Measurements from ENCODE around the gene SLC22A17. TPM values are rescaled to one million over a fixed set of nuclear protein-coding genes. Genes with fewer than 3 reads are reported as not detected.

The SLC22A17 gene
- total RNA-seq, 1 experiment from 2014 or later = 10.6 TPM

GRCh38 chr14:23322568-23323517 is 29.8 kb downstream of the SLC22A17 start:
- DNase-seq (ENCODE audit: low read depth) = no peak
- in situ Hi-C loops (cut with HindIII; ENCODE audit: low pct_unique_long_range_greater_than_20kb, low sequenced_read_pairs) = no loop called here

- in situ Hi-C loops (cut with HindIII; ENCODE audit: low pct_unique_long_range_greater_than_20kb, low sequenced_read_pairs) = no loop called here
- peak; percentile 44 for DNase-seq (ENCODE audit: low read depth)
These were observed 30.8 kb downstream of the SLC22A17 start for GRCh38 chr14:23321572-23322547.

DNA sequence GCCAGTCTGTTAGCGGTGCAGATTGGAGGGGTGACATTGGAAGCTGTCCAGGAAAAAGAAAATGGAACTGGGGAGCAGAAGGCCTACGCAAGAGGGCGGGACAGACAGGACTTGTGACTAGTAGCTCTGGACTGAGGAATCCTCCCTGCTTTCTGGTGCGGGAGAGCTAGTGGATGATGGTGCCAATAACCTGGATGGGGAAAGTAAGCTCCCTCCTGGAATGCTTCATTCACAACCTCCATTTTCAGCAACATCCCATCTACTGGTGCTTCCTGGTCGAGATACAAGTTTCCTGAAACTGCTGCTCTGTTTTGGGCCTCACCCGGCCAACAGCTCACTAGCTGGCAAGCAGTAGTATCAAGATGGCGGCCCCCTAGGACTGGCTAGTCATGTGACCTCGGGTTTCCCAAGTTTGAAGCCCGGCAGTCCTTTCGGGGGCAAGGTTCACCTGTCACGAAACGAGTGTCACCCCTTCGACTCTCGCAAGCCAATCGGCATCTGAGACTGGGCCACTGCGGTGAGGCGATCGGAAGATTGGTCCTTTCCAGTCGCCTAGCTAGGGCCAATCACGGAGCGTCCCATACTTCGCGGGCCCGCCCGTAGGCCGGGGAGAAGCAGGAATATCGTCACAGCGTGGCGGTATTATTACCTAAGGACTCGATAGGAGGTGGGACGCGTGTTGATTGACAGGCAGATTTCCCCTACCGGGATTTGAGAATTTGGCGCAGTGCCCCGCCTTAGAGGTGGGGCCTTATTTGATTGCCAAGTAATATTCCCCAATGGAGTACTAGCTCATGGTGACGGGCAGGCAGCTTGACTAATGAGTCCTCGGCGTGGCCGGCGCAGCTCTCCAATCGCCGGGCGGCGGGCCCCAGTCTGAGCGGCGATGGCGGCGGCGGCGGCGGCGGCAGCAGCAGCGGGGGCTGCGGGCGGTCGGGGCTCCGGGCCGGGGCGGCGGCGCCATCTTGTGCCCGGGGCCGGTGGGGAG is 31.8 kb downstream of the SLC22A17 start, which contains the start of gene PABPN1:
TSS of gene PABPN1 (plus strand) at position 874 of the 988 bp plus-strand sequence. CDS start at position 887, 13 bp downstream.
- DNase-seq (ENCODE audit: low read depth) = peak; percentile 99

GRCh38 chr14:23319746-23320583 is 32.7 kb downstream of the SLC22A17 start:
- DNase-seq (ENCODE audit: low read depth) = no peak
- in situ Hi-C loops (cut with HindIII; ENCODE audit: low pct_unique_long_range_greater_than_20kb, low sequenced_read_pairs) = no loop called here

More for the DNA sequence above, 31.8 kb downstream of the SLC22A17 start, which contains the start of gene PABPN1:
- in situ Hi-C loops (cut with HindIII; ENCODE audit: low pct_unique_long_range_greater_than_20kb, low sequenced_read_pairs) = no loop called here

GRCh38 chr14:23316300-23316699 is 36.4 kb downstream of the SLC22A17 start:
- in situ Hi-C loops (cut with HindIII; ENCODE audit: low pct_unique_long_range_greater_than_20kb, low sequenced_read_pairs) = no loop called here
- no peak for DNase-seq (ENCODE audit: low read depth)

DNA sequence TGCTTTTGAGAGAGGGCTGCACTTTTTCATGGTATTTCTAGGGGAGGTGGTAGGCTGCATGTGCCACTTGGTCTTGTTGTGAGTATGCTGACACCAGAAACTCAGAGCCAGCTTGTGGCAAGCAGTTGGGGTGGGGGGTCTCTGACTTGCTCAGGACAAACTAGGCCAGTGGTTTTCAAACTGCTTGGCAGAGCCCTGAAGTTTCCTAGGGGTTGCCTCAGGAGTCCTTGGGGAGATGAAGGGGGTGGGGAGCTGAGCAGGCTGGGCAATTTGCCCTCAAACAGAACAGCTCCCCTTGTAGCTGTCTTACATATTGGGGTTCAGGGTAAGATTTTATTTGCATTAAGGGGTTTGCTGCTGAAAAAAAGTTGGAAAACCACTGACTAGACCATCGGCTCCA is 42.1 kb downstream of the SLC22A17 start:
- in situ Hi-C loops (cut with HindIII; ENCODE audit: low pct_unique_long_range_greater_than_20kb, low sequenced_read_pairs) = no loop called here
- no peak for DNase-seq (ENCODE audit: low read depth)

GRCh38 chr14:23308721-23309445 is 43.8 kb downstream of the SLC22A17 start:
- in situ Hi-C loops (cut with HindIII; ENCODE audit: low pct_unique_long_range_greater_than_20kb, low sequenced_read_pairs) = no loop called here
- DNase-seq (ENCODE audit: low read depth) = no peak

DNA sequence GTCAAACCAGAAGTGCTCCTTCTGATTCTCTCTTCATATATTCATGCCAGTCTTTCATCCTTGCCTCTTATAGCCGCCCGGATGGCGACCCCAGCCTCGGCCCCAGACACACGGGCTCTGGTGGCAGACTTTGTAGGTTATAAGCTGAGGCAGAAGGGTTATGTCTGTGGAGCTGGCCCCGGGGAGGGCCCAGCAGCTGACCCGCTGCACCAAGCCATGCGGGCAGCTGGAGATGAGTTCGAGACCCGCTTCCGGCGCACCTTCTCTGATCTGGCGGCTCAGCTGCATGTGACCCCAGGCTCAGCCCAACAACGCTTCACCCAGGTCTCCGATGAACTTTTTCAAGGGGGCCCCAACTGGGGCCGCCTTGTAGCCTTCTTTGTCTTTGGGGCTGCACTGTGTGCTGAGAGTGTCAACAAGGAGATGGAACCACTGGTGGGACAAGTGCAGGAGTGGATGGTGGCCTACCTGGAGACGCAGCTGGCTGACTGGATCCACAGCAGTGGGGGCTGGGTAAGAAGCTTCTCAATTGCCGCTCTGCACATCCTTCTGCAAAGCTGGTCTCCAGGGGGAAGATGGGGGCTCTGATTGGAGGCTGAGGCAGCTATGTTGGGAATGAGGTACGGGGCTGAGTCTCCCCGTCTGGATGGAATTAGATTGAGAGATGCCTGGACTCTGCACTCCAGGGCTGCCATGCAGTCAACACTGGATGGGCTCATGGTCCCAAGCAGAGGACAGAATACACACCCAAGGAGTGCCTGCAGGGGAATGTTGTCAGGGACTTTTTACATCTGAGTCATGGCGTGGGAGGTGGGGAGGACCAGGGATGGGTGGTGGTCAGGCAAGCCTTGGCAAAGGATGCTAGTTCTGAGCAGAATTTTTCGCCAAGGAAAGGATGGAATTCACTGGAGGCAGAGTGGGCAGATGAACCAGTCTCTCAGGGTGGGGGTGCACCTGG is 44.7 kb downstream of the SLC22A17 start:
- in situ Hi-C loops (cut with HindIII; ENCODE audit: low pct_unique_long_range_greater_than_20kb, low sequenced_read_pairs) = no loop called here
- no peak for DNase-seq (ENCODE audit: low read depth)

DNA sequence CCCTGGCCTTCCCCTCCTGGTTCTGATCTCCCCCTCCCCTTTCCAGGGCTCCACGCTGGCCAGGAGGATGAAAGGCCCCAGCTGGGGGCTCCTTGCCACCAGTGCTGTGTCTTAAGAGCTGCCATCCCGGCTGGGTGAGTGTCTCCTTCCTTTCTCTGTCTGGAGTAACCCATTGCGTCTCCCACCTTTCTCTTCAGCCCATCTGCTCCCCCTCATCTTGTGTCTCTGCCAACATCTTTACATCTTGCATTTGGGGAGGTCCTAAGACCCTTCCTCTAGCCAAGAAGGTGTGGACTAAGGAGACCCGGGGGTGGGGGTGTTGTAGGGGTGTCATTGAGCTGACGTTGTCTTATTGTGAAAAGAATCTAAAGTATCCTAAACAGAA is 45.5 kb downstream of the SLC22A17 start:
- in situ Hi-C loops (cut with HindIII; ENCODE audit: low pct_unique_long_range_greater_than_20kb, low sequenced_read_pairs) = no loop called here
- DNase-seq (ENCODE audit: low read depth) = no peak

DNA sequence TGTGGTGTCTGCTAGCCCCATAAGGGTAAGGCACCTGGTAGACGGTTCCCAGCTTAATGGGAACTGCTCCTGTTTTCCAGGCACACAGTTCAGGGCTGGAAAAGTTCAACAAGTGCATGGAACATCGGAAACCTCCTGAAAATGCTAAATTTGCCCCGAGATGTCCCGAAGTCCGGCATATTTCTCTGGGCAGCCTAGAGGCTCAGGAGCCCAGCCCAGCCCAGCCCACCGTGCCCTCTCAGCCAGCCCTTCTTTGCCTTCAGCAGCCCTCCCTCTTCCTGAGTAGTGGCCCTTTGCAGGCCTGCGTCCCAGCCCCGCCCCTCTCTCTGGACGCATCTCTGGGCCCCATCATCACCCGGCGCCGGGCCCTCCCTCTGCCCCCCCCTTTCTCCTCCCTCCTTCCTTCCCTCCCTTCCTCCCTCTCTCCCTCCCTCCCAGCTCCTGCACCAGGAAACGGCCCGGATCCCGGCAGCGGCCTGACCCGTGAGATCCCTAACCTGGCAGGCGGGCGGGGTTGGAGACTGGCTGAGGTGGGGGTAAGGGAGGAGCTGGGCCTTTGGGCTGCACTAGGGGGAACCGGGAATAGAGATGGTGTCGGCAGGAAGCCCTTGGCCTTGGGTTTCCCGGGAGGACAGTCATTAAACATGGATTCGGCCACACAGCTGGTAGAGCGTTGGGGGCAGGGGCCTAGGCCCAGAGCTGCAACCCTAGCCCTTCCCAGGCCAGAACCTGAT is 46.1 kb downstream of the SLC22A17 start, which contains the start of gene BCL2L2:
TSS of gene BCL2L2 (plus strand) at position 422 of the 734 bp plus-strand sequence. CDS start 935 bp downstream, outside the sequence.
- in situ Hi-C loops (cut with HindIII; ENCODE audit: low pct_unique_long_range_greater_than_20kb, low sequenced_read_pairs) = no loop called here
- peak; percentile 87 for DNase-seq (ENCODE audit: low read depth)

DNA sequence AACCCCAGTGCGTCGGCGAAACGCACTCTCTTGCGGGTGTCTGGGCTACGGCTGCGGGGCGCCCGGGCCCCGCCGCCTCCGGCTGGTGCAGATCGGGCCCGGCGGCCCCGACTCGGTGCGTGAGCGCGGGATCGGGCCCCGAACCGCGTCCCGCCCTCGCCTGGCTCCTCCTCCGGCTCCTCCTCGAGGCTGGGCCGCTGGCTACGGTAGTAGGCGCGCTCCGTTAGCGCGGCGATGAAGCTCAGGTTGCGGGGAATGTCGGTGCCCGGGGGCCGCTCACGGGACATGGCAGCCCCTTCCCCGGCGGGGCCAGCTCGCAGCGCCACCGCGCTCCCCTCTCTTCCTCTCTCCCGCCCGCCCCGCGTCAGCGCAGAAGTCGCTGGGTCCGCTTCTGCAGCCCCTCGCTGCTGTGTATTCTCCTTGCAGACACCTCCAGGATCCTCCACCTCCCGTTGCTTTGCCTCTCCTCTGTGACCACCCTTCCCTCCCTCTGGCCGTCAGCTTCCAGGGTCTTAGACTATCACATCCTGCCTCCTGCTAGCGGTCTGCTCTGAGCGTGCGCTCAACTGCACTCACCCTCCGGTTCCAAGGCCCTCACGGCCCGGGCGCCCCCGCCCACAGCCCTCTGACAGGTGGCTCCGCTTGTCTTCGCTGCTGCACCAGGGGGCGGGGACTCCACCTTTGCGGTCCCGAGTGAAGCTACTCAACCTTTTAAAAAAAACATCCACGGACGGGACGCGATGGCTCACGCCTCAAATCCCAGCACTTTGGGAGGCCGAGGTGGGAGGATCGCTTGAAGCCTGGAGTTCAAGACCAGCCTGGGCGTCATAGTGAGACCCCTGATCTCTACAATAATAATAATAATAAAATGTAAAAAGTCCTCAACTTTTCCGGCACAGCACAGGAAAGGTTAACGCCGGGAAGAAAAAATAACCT is 50.1 kb downstream of the SLC22A17 start, which contains the start of gene PPP1R3E:
TSS of gene PPP1R3E (minus strand) at position 570 of the 936 bp plus-strand sequence. CDS start at position 287, 283 bp downstream.
- in situ Hi-C loops (cut with HindIII; ENCODE audit: low pct_unique_long_range_greater_than_20kb, low sequenced_read_pairs) = no loop called here
- peak; percentile 75 for DNase-seq (ENCODE audit: low read depth)

DNA sequence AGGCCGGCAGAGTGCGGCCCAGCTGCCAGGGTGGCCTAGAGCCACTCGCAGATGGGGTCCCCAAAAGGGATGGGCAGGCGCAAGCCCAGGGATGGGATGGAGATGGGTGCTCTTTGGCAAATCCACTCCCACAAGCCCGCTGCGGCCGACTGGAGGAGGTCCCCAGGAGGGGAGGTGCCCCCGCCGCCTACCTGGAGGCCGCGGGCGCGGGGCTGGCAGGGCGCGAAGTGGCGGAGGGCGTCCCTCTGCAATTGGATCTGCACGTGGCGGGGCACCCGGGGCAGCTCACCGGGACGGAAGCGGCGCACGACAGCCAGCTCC is 50.8 kb downstream of the SLC22A17 start:
- in situ Hi-C loops (cut with HindIII; ENCODE audit: low pct_unique_long_range_greater_than_20kb, low sequenced_read_pairs) = no loop called here
- DNase-seq (ENCODE audit: low read depth) = no peak

- peak; percentile 99 for DNase-seq (ENCODE audit: low read depth)
- in situ Hi-C loops (cut with HindIII; ENCODE audit: low pct_unique_long_range_greater_than_20kb, low sequenced_read_pairs) = no loop called here
These were observed 51.3 kb downstream of the SLC22A17 start for GRCh38 chr14:23301288-23301968.
